Keratinocyte (primary cell): ENCODE data around the gene CCR6.

Experiments
- EZH2 ChIP-seq: IDR thresholded peaks from one replicate; pipeline ENCODE4 v1.6.1; 2012; ENCODE audit warnings: inconsistent platforms, mild to moderate bottlenecking, low read length, moderate library complexity
- TF ChIP-seq, protein P1 (sequence below), 3 experiments: IDR thresholded peaks in 1 of 3; conservative IDR thresholded peaks in 1 of 3; optimal IDR thresholded peaks in 1 of 3; 2 replicates in 2 of 3; 3 replicates in 1 of 3; pipeline versions ENCODE3 to v1.5.1; 2011; ENCODE audit warnings: low read length in 3 of 3, mild to moderate bottlenecking in 3 of 3, moderate library complexity in 2 of 3, control low read depth in 1 of 3, inconsistent platforms in 1 of 3; ENCODE audit not compliant: insufficient read depth in 2 of 3; ENCODE audit errors: extremely low read depth in 1 of 3

DNA sequence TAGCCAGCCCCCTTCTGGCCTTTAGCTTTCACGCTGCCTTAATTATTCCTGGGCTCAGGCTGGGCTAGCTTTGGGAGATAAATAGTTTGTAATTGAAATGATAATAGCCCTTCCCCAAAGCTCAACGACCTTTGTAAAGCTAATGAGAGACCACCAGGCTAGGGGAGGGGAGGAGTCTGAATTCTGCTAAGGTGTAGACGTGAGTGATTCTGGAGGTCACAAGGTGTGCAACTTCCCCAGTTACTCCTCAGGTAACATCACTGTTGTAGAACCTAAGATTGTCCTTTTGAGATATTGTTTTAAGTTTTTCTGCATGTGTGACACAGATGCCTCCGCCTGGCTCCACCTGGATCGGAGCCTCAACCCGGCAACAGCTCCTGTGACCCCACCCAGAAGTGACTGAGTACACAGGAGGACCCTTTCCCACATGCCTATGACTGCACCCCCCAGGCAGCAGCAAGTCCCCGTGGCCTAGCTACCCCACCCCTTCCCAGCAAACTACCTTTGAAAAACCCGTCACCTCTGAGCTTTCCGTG lies 40.6 kb downstream of the CCR6 start:
- TF ChIP-seq, protein P1, sequence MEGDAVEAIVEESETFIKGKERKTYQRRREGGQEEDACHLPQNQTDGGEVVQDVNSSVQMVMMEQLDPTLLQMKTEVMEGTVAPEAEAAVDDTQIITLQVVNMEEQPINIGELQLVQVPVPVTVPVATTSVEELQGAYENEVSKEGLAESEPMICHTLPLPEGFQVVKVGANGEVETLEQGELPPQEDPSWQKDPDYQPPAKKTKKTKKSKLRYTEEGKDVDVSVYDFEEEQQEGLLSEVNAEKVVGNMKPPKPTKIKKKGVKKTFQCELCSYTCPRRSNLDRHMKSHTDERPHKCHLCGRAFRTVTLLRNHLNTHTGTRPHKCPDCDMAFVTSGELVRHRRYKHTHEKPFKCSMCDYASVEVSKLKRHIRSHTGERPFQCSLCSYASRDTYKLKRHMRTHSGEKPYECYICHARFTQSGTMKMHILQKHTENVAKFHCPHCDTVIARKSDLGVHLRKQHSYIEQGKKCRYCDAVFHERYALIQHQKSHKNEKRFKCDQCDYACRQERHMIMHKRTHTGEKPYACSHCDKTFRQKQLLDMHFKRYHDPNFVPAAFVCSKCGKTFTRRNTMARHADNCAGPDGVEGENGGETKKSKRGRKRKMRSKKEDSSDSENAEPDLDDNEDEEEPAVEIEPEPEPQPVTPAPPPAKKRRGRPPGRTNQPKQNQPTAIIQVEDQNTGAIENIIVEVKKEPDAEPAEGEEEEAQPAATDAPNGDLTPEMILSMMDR (optimal IDR thresholded peaks at IDR 0.05 in 1 of 3, IDR thresholded peaks at IDR 0.05 in 1 of 3, conservative IDR thresholded peaks at IDR 0.05 in 1 of 3; ENCODE audit: extremely low read depth in 1 of 3, insufficient read depth in 2 of 3, low read length in 3 of 3) = no peak
- no peak for TF ChIP-seq EZH2
